Measurements from ENCODE around the gene ASCC3.

ASCC3 gene

DNA sequence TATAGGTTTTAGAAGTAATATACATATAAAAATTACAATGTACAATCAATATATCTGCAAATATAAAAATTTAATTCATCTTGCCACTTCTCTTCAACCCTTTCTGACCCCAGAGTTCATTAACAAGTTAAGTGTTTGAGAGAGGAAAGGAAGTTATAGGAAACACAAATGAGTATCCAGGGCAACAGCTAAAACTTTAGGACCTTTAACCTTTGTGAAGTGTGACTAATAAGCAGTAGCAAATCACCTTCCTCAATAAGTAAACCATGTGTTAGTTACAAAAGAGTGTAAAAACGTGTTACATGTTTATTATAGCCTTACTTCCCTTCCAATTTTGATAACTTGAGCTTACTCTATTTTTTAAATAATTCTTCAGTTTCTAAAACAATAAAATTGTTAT lies 343.0 kb downstream of the ASCC3 start:
- no peaks in the 10 kb centered on the region for H3K79me2 ChIP-seq (ENCODE audit: insufficient read depth, low read length)
- peaks cover 9% of the 10 kb centered on the region; the same call in 1 of the 2 replicates for H3K36me3 ChIP-seq (ENCODE audit: insufficient read depth, low read length)
- no peak for TF ChIP-seq EZH2phosphoT487 (IDR thresholded peaks at IDR 0.05; ENCODE audit: borderline replicate concordance)
- TF ChIP-seq, protein P1, sequence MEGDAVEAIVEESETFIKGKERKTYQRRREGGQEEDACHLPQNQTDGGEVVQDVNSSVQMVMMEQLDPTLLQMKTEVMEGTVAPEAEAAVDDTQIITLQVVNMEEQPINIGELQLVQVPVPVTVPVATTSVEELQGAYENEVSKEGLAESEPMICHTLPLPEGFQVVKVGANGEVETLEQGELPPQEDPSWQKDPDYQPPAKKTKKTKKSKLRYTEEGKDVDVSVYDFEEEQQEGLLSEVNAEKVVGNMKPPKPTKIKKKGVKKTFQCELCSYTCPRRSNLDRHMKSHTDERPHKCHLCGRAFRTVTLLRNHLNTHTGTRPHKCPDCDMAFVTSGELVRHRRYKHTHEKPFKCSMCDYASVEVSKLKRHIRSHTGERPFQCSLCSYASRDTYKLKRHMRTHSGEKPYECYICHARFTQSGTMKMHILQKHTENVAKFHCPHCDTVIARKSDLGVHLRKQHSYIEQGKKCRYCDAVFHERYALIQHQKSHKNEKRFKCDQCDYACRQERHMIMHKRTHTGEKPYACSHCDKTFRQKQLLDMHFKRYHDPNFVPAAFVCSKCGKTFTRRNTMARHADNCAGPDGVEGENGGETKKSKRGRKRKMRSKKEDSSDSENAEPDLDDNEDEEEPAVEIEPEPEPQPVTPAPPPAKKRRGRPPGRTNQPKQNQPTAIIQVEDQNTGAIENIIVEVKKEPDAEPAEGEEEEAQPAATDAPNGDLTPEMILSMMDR (conservative IDR thresholded peaks at IDR 0.05; ENCODE audit: low read length) = no peak
- H3F3A ChIP-seq (ENCODE audit: low read depth) = no peaks in the 10 kb centered on the region
- no peak overlapping the region for H3K4me3 ChIP-seq (ENCODE audit: low read length, poor library complexity, severe bottlenecking)
- H3K4me1 ChIP-seq (ENCODE audit: insufficient read depth, low read length, poor library complexity, severe bottlenecking) = no peaks in the 10 kb centered on the region
- no peaks in the 10 kb centered on the region for H3K9me3 ChIP-seq (ENCODE audit: insufficient read depth, low read depth, low read length)
- H3K9ac ChIP-seq (ENCODE audit: low read depth, low read length, poor library complexity, severe bottlenecking) = no peak overlapping the region
- no peaks in the 10 kb centered on the region for H3K27me3 ChIP-seq (ENCODE audit: insufficient read depth, low read length, poor library complexity, severe bottlenecking)
- H3K9me2 ChIP-seq (replicated peaks; ENCODE audit: low read depth, low read length) = no peaks in the 10 kb centered on the region
- H3K4me2 ChIP-seq (ENCODE audit: low read depth, low read length, poor library complexity, severe bottlenecking) = no peak overlapping the region
- no peak overlapping the region for H2AFZ ChIP-seq (ENCODE audit: low read length)
- no peaks in the 10 kb centered on the region for H4K20me1 ChIP-seq (ENCODE audit: insufficient read depth, low read length, poor library complexity, severe bottlenecking)

DNA sequence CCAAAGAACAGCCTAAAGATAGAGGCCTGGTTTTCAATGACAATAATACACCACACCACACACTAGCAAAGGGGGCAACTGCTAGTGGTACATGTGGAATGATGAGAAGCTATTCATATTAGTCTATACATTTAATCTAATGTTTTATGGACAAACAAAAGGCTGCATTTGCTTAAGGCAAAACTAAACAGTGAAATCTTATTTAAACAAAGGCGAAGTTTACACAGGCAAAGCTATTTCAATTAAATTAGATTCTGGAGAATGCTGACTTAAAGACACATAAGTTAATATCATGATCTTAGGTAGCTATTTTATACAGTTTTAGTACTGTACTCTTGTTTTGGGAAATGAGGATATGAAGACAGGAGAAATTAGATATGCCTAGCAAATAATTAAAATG lies 362.5 kb downstream of the ASCC3 start:
- Histone ChIP-seq H3F3A (ENCODE audit: low read depth) (no peaks in the 10 kb centered on the region), H3K4me1 (ENCODE audit: insufficient read depth, low read length, poor library complexity, severe bottlenecking) (no peaks in the 10 kb centered on the region), H2AFZ (ENCODE audit: low read length) (no peak overlapping the region), H3K9ac (ENCODE audit: low read depth, low read length, poor library complexity, severe bottlenecking) (no peak overlapping the region), H3K9me2 (replicated peaks; ENCODE audit: low read depth, low read length) (no peaks in the 10 kb centered on the region), H3K79me2 (ENCODE audit: insufficient read depth, low read length) (no peaks in the 10 kb centered on the region), H3K4me3 (ENCODE audit: low read length, poor library complexity, severe bottlenecking) (no peak overlapping the region), H3K27me3 (ENCODE audit: insufficient read depth, low read length, poor library complexity, severe bottlenecking) (no peaks in the 10 kb centered on the region), H3K4me2 (ENCODE audit: low read depth, low read length, poor library complexity, severe bottlenecking) (no peak overlapping the region), H4K20me1 (ENCODE audit: insufficient read depth, low read length, poor library complexity, severe bottlenecking) (no peaks in the 10 kb centered on the region), H3K9me3 (ENCODE audit: insufficient read depth, low read depth, low read length) (no peaks in the 10 kb centered on the region), H3K36me3 (ENCODE audit: insufficient read depth, low read length) (peaks cover 9% of the 10 kb centered on the region; the same call in 1 of the 2 replicates)
- TF ChIP-seq, protein P1 (conservative IDR thresholded peaks at IDR 0.05; ENCODE audit: low read length) = no peak
- TF ChIP-seq EZH2phosphoT487 (IDR thresholded peaks at IDR 0.05; ENCODE audit: borderline replicate concordance) = no peak

DNA sequence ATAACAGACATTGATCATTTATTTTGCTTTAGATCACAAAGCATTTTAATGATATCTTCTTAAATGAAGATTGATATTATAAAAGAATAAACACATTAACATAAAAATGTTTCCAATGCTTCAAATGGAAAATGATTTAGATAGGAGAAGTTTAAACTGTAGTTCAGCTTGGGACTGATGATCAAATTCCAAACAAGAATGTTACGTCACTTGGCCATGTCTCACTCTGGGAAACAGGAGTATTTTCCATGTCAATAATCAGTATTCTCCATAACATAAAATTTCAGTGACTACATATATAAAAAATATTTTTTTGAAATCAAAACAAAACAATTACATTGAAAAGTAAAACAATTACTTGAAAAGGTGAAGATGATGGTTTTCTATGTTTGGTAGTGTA lies 363.5 kb downstream of the ASCC3 start:
- Histone ChIP-seq H3K4me2 (ENCODE audit: low read depth, low read length, poor library complexity, severe bottlenecking) (no peak overlapping the region), H3K4me3 (ENCODE audit: low read length, poor library complexity, severe bottlenecking) (no peak overlapping the region), H3K36me3 (ENCODE audit: insufficient read depth, low read length) (peaks cover 10% of the 10 kb centered on the region; the same call in 1 of the 2 replicates), H2AFZ (ENCODE audit: low read length) (no peak overlapping the region), H3K9me3 (ENCODE audit: insufficient read depth, low read depth, low read length) (no peaks in the 10 kb centered on the region), H3K27me3 (ENCODE audit: insufficient read depth, low read length, poor library complexity, severe bottlenecking) (no peaks in the 10 kb centered on the region), H3K4me1 (ENCODE audit: insufficient read depth, low read length, poor library complexity, severe bottlenecking) (no peaks in the 10 kb centered on the region), H3K9me2 (replicated peaks; ENCODE audit: low read depth, low read length) (no peaks in the 10 kb centered on the region), H3K79me2 (ENCODE audit: insufficient read depth, low read length) (no peaks in the 10 kb centered on the region), H4K20me1 (ENCODE audit: insufficient read depth, low read length, poor library complexity, severe bottlenecking) (no peaks in the 10 kb centered on the region), H3F3A (ENCODE audit: low read depth) (no peaks in the 10 kb centered on the region), H3K9ac (ENCODE audit: low read depth, low read length, poor library complexity, severe bottlenecking) (no peak overlapping the region)
- TF ChIP-seq, protein P1 (conservative IDR thresholded peaks at IDR 0.05; ENCODE audit: low read length) = no peak
- TF ChIP-seq EZH2phosphoT487 (IDR thresholded peaks at IDR 0.05; ENCODE audit: borderline replicate concordance) = no peak

Data from Loucy (cell line).